GM19239 (cell line): Measurements from ENCODE around the gene ENPP7.
"Not testable (repeated sequence)": the region's sequence is repeated elsewhere in the genome, so short reads cannot be mapped to it uniquely, and the experiment has no call there.

ENCODE experiments used
- DNase-seq: peaks from one replicate; pipeline ENCODE4 v3.0.0; 2011; ENCODE audit warnings: low spot score; ENCODE audit not compliant: insufficient read length
- FAIRE-seq: peaks from 2 replicates; lab custom pipeline; 2011; peaks lifted over from hg19 to GRCh38; lab: Jason Lieb, UNC

ENPP7 gene

GRCh38 chr17:79746889-79747507 lies 16.3 kb downstream of the ENPP7 start:
- FAIRE-seq (no peak), DNase-seq (no peak)

GRCh38 chr17:79747508-79748294 lies 17.0 kb downstream of the ENPP7 start:
- DNase-seq (no peak), FAIRE-seq (no peak)

- no peak for DNase-seq
- FAIRE-seq: no peak
These were observed 17.8 kb downstream of the ENPP7 start for GRCh38 chr17:79748295-79749099.

- DNase-seq: no peak
These were observed 18.5 kb downstream of the ENPP7 start for GRCh38 chr17:79749156-79749815.

GRCh38 chr17:79749958-79750357 lies 19.2 kb downstream of the ENPP7 start:
- DNase-seq: no peak
- FAIRE-seq: no peak

More at GRCh38 chr17:79749156-79749815, 18.5 kb downstream of the ENPP7 start:
- no peak for FAIRE-seq

GRCh38 chr17:79750650-79751545 lies 20.2 kb downstream of the ENPP7 start:
- no peak for DNase-seq
- no peak for FAIRE-seq

- DNase-seq: no peak
- no peak for FAIRE-seq
These were observed 21.4 kb downstream of the ENPP7 start for GRCh38 chr17:79752175-79752574.

- FAIRE-seq (no peak), DNase-seq (no peak)
These were observed 23.6 kb downstream of the ENPP7 start for GRCh38 chr17:79754370-79754769.

GRCh38 chr17:79754903-79755302 lies 24.2 kb downstream of the ENPP7 start:
- not testable (repeated sequence) for FAIRE-seq, DNase-seq

- DNase-seq (no peak), FAIRE-seq (no peak)
These were observed 24.8 kb downstream of the ENPP7 start for GRCh38 chr17:79755591-79755990.

GRCh38 chr17:79757140-79757745 lies 26.5 kb downstream of the ENPP7 start:
- DNase-seq (no peak), FAIRE-seq (no peak)

- FAIRE-seq: no peak
- DNase-seq: no peak
These were observed 27.5 kb downstream of the ENPP7 start for GRCh38 chr17:79758271-79758670.

GRCh38 chr17:79760197-79760906 lies 29.6 kb downstream of the ENPP7 start:
- DNase-seq (no peak), FAIRE-seq (no peak)

GRCh38 chr17:79761894-79762589 lies 31.3 kb downstream of the ENPP7 start:
- no peak for FAIRE-seq
- DNase-seq: no peak

- FAIRE-seq (no peak), DNase-seq (no peak)
These were observed 35.0 kb downstream of the ENPP7 start for GRCh38 chr17:79765708-79766107.

- DNase-seq: no peak
- no peak for FAIRE-seq
These were observed 39.1 kb downstream of the ENPP7 start for GRCh38 chr17:79769570-79770506.

GRCh38 chr17:79771276-79771675 lies 40.5 kb downstream of the ENPP7 start:
- FAIRE-seq: no peak
- no peak for DNase-seq
